Effector memory CD8-positive, alpha-beta T cell (primary cell): ENCODE data around the gene MRPL21.

Experiments used
- ATAC-seq: fragments of 150-1000 bp; cut with Tn5 transposase; replicated peaks from 2 replicates; pipeline ENCODE4 v1.10.0; 2021; ENCODE audit warnings: mild to moderate bottlenecking, moderate library complexity
- DNase-seq, 3 experiments: peaks; one replicate each; pipeline ENCODE4 v3.0.0; 2021
- H3K27ac Mint-ChIP-seq, 2 donors: one replicate each; pipeline ENCODE4 v1.8.0; 2022; ENCODE audit warnings: mild to moderate bottlenecking in 2 of 2, mixed read lengths in 2 of 2, moderate library complexity in 2 of 2
- H3K27me3 Mint-ChIP-seq, 2 donors: one replicate each; pipeline ENCODE4 v1.8.0; 2022; ENCODE audit warnings: mixed read lengths in 2 of 2
- H3K36me3 Mint-ChIP-seq: one replicate; pipeline ENCODE4 v1.8.0; 2022; ENCODE audit warnings: mild to moderate bottlenecking, moderate library complexity, mixed read lengths; ENCODE audit not compliant: insufficient read depth
- H3K4me1 Mint-ChIP-seq, 2 donors: one replicate each; pipeline ENCODE4 v1.8.0; 2022; ENCODE audit warnings: low read depth in 2 of 2, mixed read lengths in 2 of 2
- H3K4me3 Mint-ChIP-seq, 2 donors: one replicate each; pipeline ENCODE4 v1.8.0; 2022; ENCODE audit warnings: mild to moderate bottlenecking in 2 of 2, mixed read lengths in 2 of 2, moderate library complexity in 2 of 2
- H3K9me3 Mint-ChIP-seq, 2 donors: one replicate each; pipeline ENCODE4 v1.8.0; 2022; ENCODE audit warnings: mixed read lengths in 2 of 2

MRPL21 gene

DNA sequence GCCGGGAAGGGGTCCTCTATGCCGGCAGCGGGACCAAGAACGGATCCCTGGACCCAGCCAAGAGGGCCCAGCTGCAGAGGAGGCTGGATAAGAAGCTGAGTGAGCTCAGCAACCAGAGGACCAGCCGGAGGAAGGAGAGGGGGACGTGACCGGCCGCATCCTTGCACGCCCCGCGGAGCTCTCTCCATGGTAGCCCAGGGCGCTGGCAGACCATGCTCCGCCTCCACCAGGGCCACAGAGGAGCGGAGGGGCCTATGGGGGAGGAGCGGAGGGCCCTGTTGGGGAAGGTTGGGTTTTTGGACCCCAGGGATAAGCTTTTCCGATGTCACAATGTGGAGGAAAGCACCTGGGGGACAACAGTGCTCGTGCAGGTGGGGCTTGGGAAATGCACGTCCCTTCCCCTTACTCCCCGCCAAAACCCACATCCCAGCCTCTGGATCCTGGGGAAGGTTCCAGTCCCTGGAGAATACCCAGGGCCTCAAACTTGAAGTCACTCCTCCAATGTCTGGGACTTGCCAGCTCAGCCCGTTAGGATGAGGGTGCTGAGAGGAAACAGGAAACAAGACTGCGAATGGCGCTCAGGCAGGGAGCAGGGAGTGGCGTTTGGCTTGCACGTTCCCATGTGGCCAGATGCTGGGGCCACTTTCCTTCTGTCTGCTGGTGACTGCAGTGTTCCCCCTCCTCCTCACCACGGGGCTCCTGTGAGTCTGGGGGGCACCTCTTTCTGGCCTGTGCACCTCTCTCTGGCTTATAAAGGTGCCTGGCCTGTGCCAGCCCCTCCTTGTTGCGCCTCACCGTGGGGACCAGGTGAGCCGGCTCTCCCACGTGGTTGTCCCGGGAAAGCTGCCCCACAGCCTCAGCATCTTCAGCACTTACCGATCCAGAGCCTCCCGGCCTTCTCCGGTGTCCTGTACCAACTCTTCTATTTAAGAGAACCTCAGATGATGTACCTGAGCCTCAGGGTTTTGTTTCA lies 36.2 kb upstream of the MRPL21 start:
- peaks cover 8% of the 10 kb centered on the region for H3K36me3 Mint-ChIP-seq
- no peaks in the 10 kb centered on the region for H3K9me3 Mint-ChIP-seq
- no peak for ATAC-seq
- H3K27me3 Mint-ChIP-seq: no peaks in the 10 kb centered on the region
- no peaks in the 10 kb centered on the region for H3K4me1 Mint-ChIP-seq
- no peak overlapping the region for H3K27ac Mint-ChIP-seq
- H3K4me3 Mint-ChIP-seq: no peak overlapping the region
- DNase-seq: no peak

DNA sequence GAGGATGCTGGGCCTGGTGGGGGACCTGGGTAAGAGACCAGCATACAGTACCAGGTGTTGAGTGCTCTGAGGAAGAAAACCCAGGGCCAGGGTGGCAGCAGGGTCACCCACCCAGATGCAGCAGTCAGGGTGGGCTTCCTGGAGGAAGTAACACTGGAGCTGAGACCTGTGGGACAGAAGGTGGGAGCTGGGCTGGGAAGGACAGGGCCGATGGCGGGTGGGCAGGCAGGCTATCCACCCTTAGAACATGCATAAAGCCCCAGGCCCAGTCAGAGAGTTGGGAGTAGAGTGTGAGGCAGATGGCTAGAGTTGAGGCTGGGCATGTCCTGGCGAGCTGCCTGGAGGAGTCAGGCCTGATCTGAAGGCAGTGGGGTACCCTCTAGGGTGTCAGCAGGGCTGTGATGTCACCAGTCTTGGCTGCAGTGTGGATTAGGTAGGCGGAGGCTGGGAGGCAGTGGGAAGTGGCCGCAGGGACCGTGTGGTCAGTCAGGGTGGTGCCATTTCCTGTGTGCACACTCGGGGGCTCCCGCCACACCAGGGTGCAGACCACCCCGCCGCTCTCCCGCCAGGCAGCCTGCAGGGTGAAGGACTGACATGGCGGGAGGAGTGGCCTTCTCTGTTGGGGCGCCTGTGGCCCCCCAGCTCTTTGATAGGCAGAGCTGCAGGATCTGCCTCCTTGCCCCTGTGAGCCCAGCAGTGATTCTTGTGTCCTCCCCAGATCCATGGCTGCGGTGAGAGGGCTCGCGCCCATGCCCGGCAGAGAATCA lies 35.4 kb upstream of the MRPL21 start:
- Mint-ChIP-seq H3K27ac (no peak overlapping the region), H3K4me3 (no peak overlapping the region), H3K27me3 (no peaks in the 10 kb centered on the region), H3K36me3 (peaks cover 8% of the 10 kb centered on the region), H3K4me1 (no peaks in the 10 kb centered on the region), H3K9me3 (no peaks in the 10 kb centered on the region)
- no peak for DNase-seq
- ATAC-seq: no peak

DNA sequence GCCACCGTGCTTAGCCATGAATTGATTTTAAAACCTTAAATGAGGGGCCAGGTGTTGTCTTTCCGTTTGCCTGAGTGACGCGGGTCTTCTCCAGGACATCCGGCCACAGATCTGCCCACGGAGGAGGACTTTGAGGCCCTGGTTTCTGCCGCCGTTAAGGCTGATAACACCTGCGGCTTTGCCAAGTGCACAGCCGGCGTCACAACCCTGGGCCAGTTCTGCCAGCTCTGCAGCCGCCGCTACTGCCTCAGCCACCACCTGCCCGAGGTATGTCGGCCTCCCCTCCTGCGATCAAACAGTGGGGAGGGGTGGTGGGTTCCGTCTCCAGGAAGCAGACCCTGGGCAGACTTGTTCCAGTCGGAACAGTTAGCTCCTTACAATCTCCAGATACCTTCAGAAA lies 34.5 kb upstream of the MRPL21 start:
- Mint-ChIP-seq H3K27ac (no peak overlapping the region), H3K4me3 (no peak overlapping the region), H3K4me1 (no peaks in the 10 kb centered on the region), H3K27me3 (no peaks in the 10 kb centered on the region), H3K9me3 (no peaks in the 10 kb centered on the region), H3K36me3 (peaks cover 9% of the 10 kb centered on the region)
- ATAC-seq (no peak), DNase-seq (no peak)

DNA sequence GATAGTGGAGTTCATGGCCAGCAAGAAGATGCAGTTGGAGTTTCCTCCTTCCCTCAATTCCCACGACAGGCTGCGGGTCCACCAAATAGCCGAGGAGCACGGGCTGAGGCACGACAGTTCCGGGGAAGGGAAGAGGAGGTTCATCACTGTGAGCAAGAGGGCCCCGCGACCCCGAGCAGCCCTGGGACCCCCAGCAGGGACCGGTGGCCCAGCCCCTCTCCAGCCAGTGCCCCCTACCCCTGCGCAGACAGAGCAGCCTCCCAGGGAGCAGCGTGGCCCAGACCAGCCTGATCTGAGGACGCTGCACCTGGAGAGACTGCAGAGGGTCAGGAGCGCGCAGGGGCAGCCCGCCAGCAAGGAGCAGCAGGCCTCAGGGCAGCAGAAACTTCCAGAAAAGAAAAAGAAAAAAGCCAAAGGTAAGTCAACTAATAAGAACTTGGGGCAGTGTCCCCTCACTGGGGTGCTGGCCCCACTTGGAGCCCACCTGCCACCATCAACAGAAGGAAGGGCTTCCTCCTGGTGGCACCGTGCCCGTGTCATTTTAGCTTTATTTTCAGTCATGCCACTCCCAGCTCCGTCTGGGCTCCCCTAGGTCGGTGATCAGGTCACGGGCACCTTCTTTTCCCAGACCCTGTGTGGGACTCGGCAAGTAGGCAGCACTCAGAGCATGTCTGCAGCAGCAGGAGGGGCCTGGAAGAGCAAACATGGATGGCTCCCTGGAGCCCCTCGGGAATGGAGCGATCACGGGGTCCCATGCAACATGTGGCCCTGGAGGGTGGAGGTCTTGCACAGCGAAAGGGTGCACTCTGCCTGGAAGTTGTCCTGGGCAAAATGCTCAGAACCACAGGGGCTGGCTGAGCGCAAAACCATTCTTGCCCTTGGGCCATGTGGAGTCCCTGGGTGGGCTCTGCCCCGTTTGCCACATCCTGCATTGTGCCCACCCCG lies 33.3 kb upstream of the MRPL21 start:
- no peak overlapping the region for H3K4me3 Mint-ChIP-seq
- H3K27ac Mint-ChIP-seq: peak overlapping the region in 1 of 2 donors; percentile 60
- no peaks in the 10 kb centered on the region for H3K4me1 Mint-ChIP-seq
- H3K27me3 Mint-ChIP-seq: no peaks in the 10 kb centered on the region
- H3K9me3 Mint-ChIP-seq: no peaks in the 10 kb centered on the region
- peaks cover 13% of the 10 kb centered on the region for H3K36me3 Mint-ChIP-seq
- ATAC-seq (no peak), DNase-seq (no peak)

DNA sequence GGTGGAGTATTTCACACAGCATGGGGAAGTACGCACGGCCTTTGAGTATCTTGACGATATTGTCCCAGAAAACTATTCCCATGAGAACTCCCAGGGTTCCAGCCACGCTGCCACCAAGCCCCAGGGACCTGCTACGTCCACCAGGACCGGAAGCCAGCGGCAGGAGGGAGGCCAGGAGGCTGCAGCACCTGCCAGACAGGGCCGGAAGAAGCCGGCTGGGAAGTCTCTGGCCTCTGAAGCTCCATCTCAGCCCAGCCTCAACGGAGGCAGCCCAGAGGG lies 32.7 kb upstream of the MRPL21 start:
- peaks cover 13% of the 10 kb centered on the region for H3K36me3 Mint-ChIP-seq
- H3K9me3 Mint-ChIP-seq: no peaks in the 10 kb centered on the region
- H3K4me1 Mint-ChIP-seq: no peaks in the 10 kb centered on the region
- H3K27ac Mint-ChIP-seq: no peak overlapping the region
- ATAC-seq (no peak), DNase-seq (no peak)
- no peak overlapping the region for H3K4me3 Mint-ChIP-seq
- H3K27me3 Mint-ChIP-seq: no peaks in the 10 kb centered on the region

DNA sequence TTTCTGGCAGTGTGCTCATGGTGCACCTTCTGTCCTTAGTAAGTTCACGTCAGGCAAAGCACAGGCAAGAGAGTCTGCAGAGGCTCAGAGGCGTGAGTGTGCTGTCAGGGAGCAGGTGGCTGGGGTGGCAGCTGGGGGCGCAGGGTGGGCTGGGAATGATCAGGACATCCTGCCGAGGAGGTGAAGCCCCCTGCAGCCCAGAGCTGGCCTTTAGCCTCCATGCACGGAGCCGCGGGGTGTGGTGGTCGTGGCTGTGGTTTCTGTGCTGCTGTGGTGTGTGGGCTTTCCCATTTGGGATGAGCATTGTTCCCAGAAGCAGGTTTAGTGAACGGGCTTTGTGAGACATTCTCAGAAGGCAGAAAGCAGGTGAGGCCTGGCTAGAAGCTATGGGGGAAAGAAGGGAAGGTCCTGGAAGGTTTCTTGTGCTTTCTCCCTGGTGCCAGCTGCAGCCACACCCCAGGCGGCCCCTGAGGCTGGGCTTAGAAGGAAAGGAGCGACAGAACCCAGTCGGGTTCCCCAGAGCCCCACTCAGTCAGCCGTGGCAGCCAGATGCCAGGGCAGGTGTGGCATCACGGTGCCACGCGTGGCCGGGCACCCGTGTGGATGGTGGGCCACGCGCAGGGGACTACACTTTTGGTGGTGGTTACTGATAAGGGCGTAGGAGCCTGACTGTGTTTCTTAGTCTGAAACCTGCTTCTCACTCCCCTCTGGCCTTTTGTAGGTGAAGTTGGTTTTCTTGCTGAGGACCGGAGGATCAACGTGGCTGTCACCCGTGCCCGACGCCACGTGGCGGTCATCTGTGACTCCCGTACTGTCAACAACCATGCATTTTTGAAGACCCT lies 32.1 kb upstream of the MRPL21 start:
- no peak overlapping the region for H3K27ac Mint-ChIP-seq
- peaks cover 17% of the 10 kb centered on the region for H3K36me3 Mint-ChIP-seq
- ATAC-seq (no peak), DNase-seq (no peak)
- no peak overlapping the region for H3K4me3 Mint-ChIP-seq
- H3K4me1 Mint-ChIP-seq: no peaks in the 10 kb centered on the region
- H3K27me3 Mint-ChIP-seq: no peaks in the 10 kb centered on the region
- no peaks in the 10 kb centered on the region for H3K9me3 Mint-ChIP-seq

DNA sequence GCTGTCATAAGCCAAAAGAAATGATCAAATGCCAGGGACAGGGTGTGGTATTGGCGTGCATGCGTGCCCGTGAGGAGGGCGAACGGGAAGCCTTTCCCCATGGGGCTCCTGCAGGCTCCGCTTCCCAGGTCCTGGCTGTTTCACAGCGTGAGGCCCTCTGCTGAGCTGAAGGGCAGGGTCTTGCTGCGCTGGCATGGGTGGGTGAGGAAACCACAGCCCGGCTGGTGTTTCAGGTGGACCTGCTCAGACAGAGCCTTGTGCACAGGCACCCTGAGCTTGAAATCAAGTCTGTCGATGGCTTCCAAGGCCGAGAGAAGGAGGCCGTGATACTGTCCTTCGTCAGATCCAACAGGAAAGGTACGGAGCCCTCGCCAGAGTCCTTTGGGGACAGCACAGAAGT lies 31.4 kb upstream of the MRPL21 start:
- Mint-ChIP-seq H3K27ac (no peak overlapping the region), H3K4me3 (no peak overlapping the region), H3K36me3 (peaks cover 17% of the 10 kb centered on the region), H3K4me1 (no peaks in the 10 kb centered on the region), H3K27me3 (no peaks in the 10 kb centered on the region), H3K9me3 (no peaks in the 10 kb centered on the region)
- DNase-seq (no peak), ATAC-seq (no peak)

DNA sequence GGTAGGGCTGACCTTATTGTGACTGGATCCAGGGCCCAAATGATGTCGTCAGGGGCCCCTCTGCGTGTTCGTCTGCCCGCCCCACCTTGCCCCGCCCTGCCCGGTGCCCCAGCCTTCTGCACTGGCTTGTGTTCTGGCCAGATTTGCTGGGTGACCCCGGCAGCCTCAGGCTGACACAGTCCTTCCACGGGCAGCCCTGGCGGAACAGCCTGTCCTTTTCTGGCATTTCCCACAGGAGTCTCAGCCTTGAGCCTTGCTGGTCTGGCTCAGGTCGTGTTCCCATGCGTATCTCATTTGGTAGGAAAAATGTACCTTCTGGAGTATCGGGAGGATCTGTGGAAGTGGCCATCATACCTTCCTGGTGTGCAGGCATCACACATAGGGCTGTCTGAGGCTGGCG lies 31.0 kb upstream of the MRPL21 start:
- DNase-seq (no peak), ATAC-seq (no peak)
- H3K27ac Mint-ChIP-seq: no peak overlapping the region
- no peaks in the 10 kb centered on the region for H3K4me1 Mint-ChIP-seq
- H3K27me3 Mint-ChIP-seq: no peaks in the 10 kb centered on the region
- H3K36me3 Mint-ChIP-seq: peaks cover 17% of the 10 kb centered on the region
- no peak overlapping the region for H3K4me3 Mint-ChIP-seq
- H3K9me3 Mint-ChIP-seq: no peaks in the 10 kb centered on the region

DNA sequence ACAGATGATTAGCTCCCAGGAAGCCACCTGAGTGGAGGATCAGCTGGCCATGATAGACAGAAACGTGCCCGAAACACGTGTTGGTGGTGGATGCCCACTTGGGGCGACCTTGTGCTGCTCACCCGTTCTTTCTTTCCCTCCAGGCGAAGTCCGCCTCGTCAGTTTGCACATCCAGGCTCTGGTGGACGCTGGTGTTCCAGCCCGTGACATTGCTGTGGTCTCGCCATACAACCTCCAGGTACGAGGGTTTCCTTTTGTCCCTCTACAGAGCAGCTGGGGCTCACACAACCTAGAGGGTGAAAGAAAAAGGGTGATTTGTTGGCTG lies 30.7 kb upstream of the MRPL21 start:
- H3K36me3 Mint-ChIP-seq: peaks cover 17% of the 10 kb centered on the region
- no peak for ATAC-seq
- no peak overlapping the region for H3K27ac Mint-ChIP-seq
- no peak overlapping the region for H3K4me3 Mint-ChIP-seq
- no peaks in the 10 kb centered on the region for H3K4me1 Mint-ChIP-seq
- no peaks in the 10 kb centered on the region for H3K27me3 Mint-ChIP-seq
- H3K9me3 Mint-ChIP-seq: no peaks in the 10 kb centered on the region
- no peak for DNase-seq

DNA sequence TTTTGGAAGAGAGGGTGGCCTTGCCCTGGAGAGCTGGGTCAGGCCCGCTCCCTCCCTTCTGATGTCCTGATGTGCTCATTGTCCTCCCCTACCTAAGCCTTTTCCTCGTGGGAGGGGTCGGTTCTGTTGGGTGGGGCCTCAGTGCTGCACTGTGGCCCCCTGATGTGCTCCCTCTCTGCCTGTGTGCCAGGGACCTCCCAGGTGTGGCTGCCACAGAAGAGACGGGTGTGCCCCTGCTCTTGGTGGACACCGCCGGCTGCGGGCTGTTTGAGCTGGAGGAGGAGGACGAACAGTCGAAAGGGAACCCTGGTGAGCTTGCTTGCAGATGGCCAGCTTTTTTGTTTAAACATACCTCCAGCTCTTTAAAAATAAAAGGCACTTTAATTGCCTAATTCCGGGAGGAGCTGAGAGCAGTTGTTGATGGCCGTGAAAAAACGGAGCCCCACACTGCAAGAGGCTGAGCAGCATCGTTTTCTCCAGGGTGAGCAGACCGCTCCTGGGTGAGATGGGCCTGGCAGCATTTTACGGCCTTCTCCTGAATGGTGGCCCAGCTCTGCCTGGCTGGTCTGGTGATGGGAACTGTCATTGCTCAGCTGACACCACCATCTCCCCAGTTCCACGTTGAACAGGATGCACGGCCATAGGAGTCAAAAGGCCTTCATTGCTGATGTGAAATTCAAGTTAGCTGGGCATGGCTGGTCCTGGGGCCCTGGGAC lies 30.1 kb upstream of the MRPL21 start:
- H3K27ac Mint-ChIP-seq: no peak overlapping the region
- ATAC-seq: no peak
- H3K27me3 Mint-ChIP-seq: no peaks in the 10 kb centered on the region
- no peak overlapping the region for H3K4me3 Mint-ChIP-seq
- peaks cover 12% of the 10 kb centered on the region for H3K36me3 Mint-ChIP-seq
- DNase-seq: no peak
- no peaks in the 10 kb centered on the region for H3K9me3 Mint-ChIP-seq
- no peaks in the 10 kb centered on the region for H3K4me1 Mint-ChIP-seq

DNA sequence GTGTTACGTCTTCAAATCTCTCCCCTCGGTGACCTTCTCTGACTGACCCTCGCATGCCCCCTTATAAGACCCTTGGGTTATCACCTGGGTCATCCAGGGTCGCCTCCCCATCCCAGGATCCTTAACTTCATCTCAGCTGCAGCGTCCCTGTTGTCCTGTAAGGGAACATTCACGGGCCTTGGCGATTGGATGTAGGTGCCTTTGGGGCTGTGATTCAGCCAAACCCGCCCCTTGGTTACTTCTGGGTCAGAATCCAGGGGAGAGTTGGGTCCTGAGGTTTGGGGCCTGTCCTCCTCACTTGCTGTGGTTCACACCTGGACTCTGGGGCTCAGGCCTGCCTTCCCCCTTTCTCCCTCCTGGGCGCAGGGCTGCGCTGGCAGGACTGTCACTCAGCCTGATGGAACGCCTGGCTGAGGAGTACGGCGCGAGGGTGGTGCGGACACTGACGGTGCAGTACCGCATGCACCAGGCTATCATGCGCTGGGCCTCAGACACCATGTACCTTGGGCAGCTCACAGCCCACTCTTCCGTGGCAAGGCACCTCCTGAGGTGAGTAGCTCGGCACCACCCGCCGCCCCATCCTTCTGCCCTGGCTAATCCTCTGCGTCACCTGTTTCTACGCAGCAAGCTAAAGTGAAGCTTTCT lies 29.4 kb upstream of the MRPL21 start:
- no peak overlapping the region for H3K27ac Mint-ChIP-seq
- H3K27me3 Mint-ChIP-seq: no peaks in the 10 kb centered on the region
- no peaks in the 10 kb centered on the region for H3K9me3 Mint-ChIP-seq
- no peak for ATAC-seq
- peaks cover 12% of the 10 kb centered on the region for H3K36me3 Mint-ChIP-seq
- no peak overlapping the region for H3K4me3 Mint-ChIP-seq
- no peaks in the 10 kb centered on the region for H3K4me1 Mint-ChIP-seq
- DNase-seq: no peak

DNA sequence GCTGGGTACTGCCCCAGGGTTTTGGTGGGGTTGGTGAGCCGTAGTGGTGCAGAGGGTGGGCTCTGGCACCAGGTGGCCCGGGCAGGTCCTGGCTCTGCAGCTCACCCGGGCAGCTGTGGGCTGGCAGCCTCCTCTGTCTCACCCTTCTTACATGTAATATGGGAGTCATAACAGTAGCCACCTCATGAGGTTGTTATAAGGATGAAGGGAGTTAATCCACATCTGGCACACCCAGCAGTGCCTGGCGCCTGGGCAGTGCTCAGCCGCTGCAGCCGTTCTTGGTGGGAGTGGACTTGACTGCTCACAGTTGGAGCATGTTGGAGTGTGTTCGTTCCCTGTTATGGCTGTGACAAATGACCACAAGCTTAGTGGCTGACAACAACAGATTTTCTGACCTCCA lies 28.7 kb upstream of the MRPL21 start:
- Mint-ChIP-seq H3K9me3 (no peaks in the 10 kb centered on the region), H3K27me3 (no peaks in the 10 kb centered on the region), H3K4me3 (no peak overlapping the region), H3K36me3 (peaks cover 12% of the 10 kb centered on the region), H3K27ac (no peak overlapping the region), H3K4me1 (no peaks in the 10 kb centered on the region)
- DNase-seq (no peak), ATAC-seq (no peak)
